Uterus (tissue), 4 donors: Measurements from ENCODE around the gene CEACAM8. TPM values are rescaled to one million over a fixed set of nuclear protein-coding genes. Genes with fewer than 3 reads are reported as not detected.
"Not testable (repeated sequence)": the region's sequence is repeated elsewhere in the genome, so short reads cannot be mapped to it uniquely, and the experiment has no call there.

ENCODE experiments used
- DNase-seq, 2 donors: peaks; one replicate each; pipeline ENCODE4 v3.0.0-alpha.2; 2019 to 2020
- H3K27ac ChIP-seq, 2 donors: fragments of 200-600 bp; sonication (generic); 1 replicate in 1 of 2; 2 replicates in 1 of 2; pipeline ENCODE4 v1.5.1; 2016 to 2018
- H3K27me3 ChIP-seq, 2 donors: fragments of 200-600 bp; sonication (generic); one replicate each; pipeline ENCODE4 v1.5.1; 2018 to 2019; ENCODE audit warnings: control low read depth in 1 of 2
- H3K36me3 ChIP-seq, 2 donors: fragments of 200-600 bp; sonication (generic); one replicate each; pipeline ENCODE4 v1.5.1; 2019; ENCODE audit warnings: control low read depth in 1 of 2
- H3K4me1 ChIP-seq, 2 donors: fragments of 200-600 bp; sonication (generic); one replicate each; pipeline ENCODE4 v1.5.1; 2018 to 2019; ENCODE audit warnings: control low read depth in 1 of 2
- H3K4me3 ChIP-seq, 2 donors: fragments of 200-600 bp; sonication (generic); 1 replicate in 1 of 2; 2 replicates in 1 of 2; pipeline ENCODE4 v1.5.1; 2018 to 2019; ENCODE audit warnings: mild to moderate bottlenecking in 1 of 2
- H3K9me3 ChIP-seq, 2 donors: fragments of 200-600 bp; sonication (generic); one replicate each; pipeline ENCODE4 v1.5.1; 2019; ENCODE audit warnings: control low read depth in 1 of 2
- CTCF ChIP-seq, 4 experiments: fragments of 200-600 bp in 2 of 4; fragments of 450-650 bp in 2 of 4; sonication (generic) in 2 of 4; IDR thresholded peaks; one replicate each; pipeline ENCODE4 v1.5.1; 2016 to 2019; ENCODE audit warnings: antibody characterized with exemption in 4 of 4, mild to moderate bottlenecking in 2 of 4, moderate library complexity in 1 of 4
- POLR2A ChIP-seq, 2 donors: fragments of 450-650 bp; IDR thresholded peaks; one replicate each; pipeline ENCODE4 v1.6.1; 2016; ENCODE audit warnings: antibody characterized with exemption in 2 of 2, mild to moderate bottlenecking in 1 of 2, moderate library complexity in 1 of 2
- intact Hi-C: fragments of 100-400 bp; cut with DNase I; formaldehyde crosslinking; loops from one replicate; pipeline ENCODE4 v1.15.1; 2023; ENCODE audit warnings: low total_unique reads
- total RNA-seq, 4 donors: library from RNA; depleted of rRNA in 3 of 4; stranded (reverse); fragments of >200 nt in 3 of 4; gene quantifications; one replicate each; pipeline versions ENCODE4 v1.1.0 to v1.2.4, GENCODE V29; 2014 to 2023
- donor health status: DM: yes; HTN: yes; CAD: no.

The CEACAM8 gene
- total RNA-seq, 4 donors from 2014 or later: 0.14 to 0.51 TPM; not detected in 2

- intact Hi-C loops: no loop called here
- Histone ChIP-seq H3K4me3 (no peak overlapping the region), H3K4me1 (no peaks in the 10 kb centered on the region), H3K27ac (no peak overlapping the region), H3K27me3 (no peaks in the 10 kb centered on the region), H3K9me3 (no peaks in the 10 kb centered on the region), H3K36me3 (no peaks in the 10 kb centered on the region)
- TF ChIP-seq POLR2A (IDR thresholded peaks at IDR 0.05): no peak
- no peak for TF ChIP-seq CTCF (IDR thresholded peaks at IDR 0.05)
- no peak for DNase-seq
Observed at GRCh38 chr19:42540071-42540553, 54.6 kb downstream of the CEACAM8 start.

DNA sequence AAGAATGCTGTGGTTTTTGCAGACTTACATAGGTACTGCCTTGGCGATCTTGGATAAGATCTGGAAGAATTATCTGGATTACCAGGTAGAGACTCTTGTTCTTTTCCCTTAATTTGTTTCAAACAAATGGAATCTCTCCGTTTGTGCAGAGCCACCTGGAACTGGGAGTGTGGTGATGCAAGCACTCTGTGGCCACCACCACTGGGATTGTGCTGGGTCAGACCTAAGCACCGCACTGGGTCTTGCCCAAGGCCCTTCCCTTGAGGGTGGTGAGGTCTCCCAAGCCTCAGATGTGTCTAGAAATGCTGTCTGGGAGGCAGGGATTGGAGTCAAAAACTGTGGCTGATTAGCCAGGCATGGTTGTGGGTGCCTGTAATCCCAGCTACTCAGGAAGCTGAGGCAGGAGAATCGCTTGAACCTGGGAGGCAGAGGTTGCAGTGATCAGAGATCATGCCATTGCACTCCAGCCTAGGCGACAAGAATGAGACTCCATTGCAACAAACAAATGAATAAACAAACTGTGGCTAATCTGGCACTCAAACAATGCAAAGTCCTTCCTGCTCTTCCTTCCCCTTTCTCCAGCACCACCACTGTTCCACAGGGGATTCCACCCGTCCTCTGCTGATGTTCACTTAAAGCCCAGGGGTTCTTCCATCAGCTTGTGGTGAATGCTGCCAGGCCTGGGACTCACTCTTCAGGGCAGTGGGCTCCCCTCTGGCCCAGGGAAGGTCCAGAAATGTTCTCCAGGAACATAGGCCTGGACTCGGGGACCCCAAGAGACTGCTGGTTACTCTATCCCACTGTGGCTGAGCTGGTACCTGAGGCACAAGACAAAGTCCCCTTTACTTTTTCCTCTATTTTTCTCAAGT is 55.6 kb downstream of the CEACAM8 start:
- DNase-seq: no peak
- intact Hi-C loops: no loop called here
- Histone ChIP-seq H3K4me3 (no peak overlapping the region), H3K27me3 (no peaks in the 10 kb centered on the region), H3K27ac (no peak overlapping the region), H3K4me1 (no peaks in the 10 kb centered on the region), H3K36me3 (no peaks in the 10 kb centered on the region), H3K9me3 (no peaks in the 10 kb centered on the region)
- TF ChIP-seq CTCF (IDR thresholded peaks at IDR 0.05) (no peak), POLR2A (IDR thresholded peaks at IDR 0.05) (no peak)

DNA sequence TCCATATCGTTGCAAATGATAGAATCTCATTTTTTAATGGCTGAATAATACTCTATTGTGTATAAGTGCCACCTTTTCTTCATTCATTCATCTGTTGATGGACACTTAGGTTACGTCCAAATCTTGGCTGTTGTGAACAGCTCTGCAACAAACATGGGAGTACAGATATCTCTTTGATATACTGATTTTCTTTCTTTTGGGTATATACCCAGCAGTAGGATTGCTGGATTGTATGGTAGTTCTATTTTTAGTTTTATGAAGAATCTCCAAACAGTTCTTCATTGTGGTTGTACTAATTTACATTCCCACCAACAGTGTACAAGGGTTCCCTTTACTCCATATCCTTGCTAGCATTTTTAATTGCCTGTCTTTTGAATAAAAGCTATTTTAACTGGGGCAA is 59.4 kb downstream of the CEACAM8 start:
- H3K27me3 ChIP-seq, H3K36me3 ChIP-seq, H3K9me3 ChIP-seq, H3K27ac ChIP-seq, intact Hi-C loops, H3K4me1 ChIP-seq, H3K4me3 ChIP-seq, DNase-seq: not testable (repeated sequence)

- H3K27me3 ChIP-seq: no peaks in the 10 kb centered on the region
- no peaks in the 10 kb centered on the region for H3K36me3 ChIP-seq
- H3K4me3 ChIP-seq: no peak overlapping the region
- DNase-seq: no peak
- no peaks in the 10 kb centered on the region for H3K4me1 ChIP-seq
- intact Hi-C loops: no loop called here
- no peak for TF ChIP-seq POLR2A (IDR thresholded peaks at IDR 0.05)
- no peak for TF ChIP-seq CTCF (IDR thresholded peaks at IDR 0.05)
- H3K9me3 ChIP-seq: no peaks in the 10 kb centered on the region
- no peak overlapping the region for H3K27ac ChIP-seq
Observed at GRCh38 chr19:42534391-42534790, 60.3 kb downstream of the CEACAM8 start.

GRCh38 chr19:42532891-42533290 is 61.8 kb downstream of the CEACAM8 start:
- H3K4me1 ChIP-seq: no peaks in the 10 kb centered on the region
- no peak overlapping the region for H3K27ac ChIP-seq
- no peaks in the 10 kb centered on the region for H3K27me3 ChIP-seq
- no peak for DNase-seq
- H3K9me3 ChIP-seq: no peaks in the 10 kb centered on the region
- intact Hi-C loops: no loop called here
- no peaks in the 10 kb centered on the region for H3K36me3 ChIP-seq
- TF ChIP-seq POLR2A (IDR thresholded peaks at IDR 0.05) (no peak), CTCF (IDR thresholded peaks at IDR 0.05) (no peak)
- H3K4me3 ChIP-seq: no peak overlapping the region
